Neural cell (in vitro differentiated cells): ENCODE data around the gene LPIN1. TPM values are rescaled to one million over a fixed set of nuclear protein-coding genes. Genes with fewer than 3 reads are reported as not detected.

Experiments
- H2AFZ ChIP-seq: fragments of 200-600, 300-800 bp; sonication (generic), shearing (Covaris generic); 2 replicates; pipeline ENCODE4 v1.6.0; 2014; ENCODE audit warnings: low read depth, mild to moderate bottlenecking, antibody characterized with exemption, low read length, moderate library complexity
- H3F3A ChIP-seq: fragments of 200-600 bp; shearing (Covaris generic); 2 replicates; pipeline ENCODE4 v1.6.1; 2016; ENCODE audit warnings: mild to moderate bottlenecking, moderate library complexity, mixed read lengths, antibody characterized with exemption, low read length; ENCODE audit not compliant: insufficient read depth, poor library complexity, severe bottlenecking
- H3K27ac ChIP-seq: fragments of 200-600, 300-800 bp; sonication (generic), shearing (Covaris generic); 2 replicates; pipeline ENCODE4 v1.5.1; 2014; ENCODE audit warnings: mild to moderate bottlenecking, low read length, moderate library complexity
- H3K27me3 ChIP-seq: fragments of 300-800, 200-600 bp; sonication (generic), shearing (Covaris generic); 2 replicates; pipeline ENCODE4 v1.6.0; 2014; ENCODE audit warnings: mild to moderate bottlenecking, low read depth, low read length, moderate library complexity; ENCODE audit not compliant: insufficient read depth
- H3K36me3 ChIP-seq: fragments of 300-800, 200-600 bp; sonication (generic), shearing (Covaris generic); 2 replicates; pipeline ENCODE4 v1.5.1; 2014; ENCODE audit warnings: mild to moderate bottlenecking, antibody characterized with exemption, low read length, moderate library complexity; ENCODE audit not compliant: insufficient read depth
- H3K4me2 ChIP-seq: fragments of 300-800, 200-600 bp; sonication (generic), shearing (Covaris generic); 2 replicates; pipeline ENCODE4 v1.6.0; 2014; ENCODE audit warnings: mild to moderate bottlenecking, low read length
- H3K4me3 ChIP-seq: fragments of 300-800, 200-600 bp; sonication (generic), shearing (Covaris generic); 2 replicates; pipeline ENCODE4 v1.5.1; 2014; ENCODE audit warnings: mild to moderate bottlenecking, low read length, moderate library complexity
- H3K79me2 ChIP-seq: fragments of 200-600 bp; shearing (Covaris generic); replicated peaks from 2 replicates; pipeline ENCODE4 v1.6.0; 2014; ENCODE audit warnings: mild to moderate bottlenecking, low read length, moderate library complexity; ENCODE audit not compliant: insufficient read depth
- H3K9ac ChIP-seq: fragments of 300-800, 200-600 bp; sonication (generic), shearing (Covaris generic); 2 replicates; pipeline ENCODE4 v1.6.1; 2016; ENCODE audit warnings: mild to moderate bottlenecking, low read length, mixed read lengths
- H3K9me2 ChIP-seq: fragments of 200-600 bp; shearing (Covaris generic); 2 replicates; pipeline ENCODE4 v1.6.1; 2016; ENCODE audit warnings: mild to moderate bottlenecking, low read length, mixed read lengths; ENCODE audit not compliant: insufficient read depth
- H3K9me3 ChIP-seq: fragments of 200-600, 300-800 bp; sonication (generic), shearing (Covaris generic); 2 replicates; pipeline ENCODE4 v1.6.1; 2016; ENCODE audit warnings: mild to moderate bottlenecking, mixed run types, low read length, moderate library complexity, mixed read lengths
- H4K20me1 ChIP-seq: fragments of 200-600 bp; shearing (Covaris generic); 2 replicates; pipeline ENCODE4 v1.6.1; 2016; ENCODE audit warnings: mild to moderate bottlenecking, mixed run types; ENCODE audit not compliant: insufficient read depth
- EP300 ChIP-seq: fragments of 450-650 bp; conservative IDR thresholded peaks from 2 replicates; pipeline ENCODE4 v1.6.1; 2014; ENCODE audit warnings: antibody characterized with exemption, mild to moderate bottlenecking, moderate library complexity; ENCODE audit not compliant: poor library complexity, severe bottlenecking
- EZH2 ChIP-seq: fragments of 200-600, 300-800 bp; shearing (Covaris generic), sonication (generic); IDR thresholded peaks from 2 replicates; pipeline ENCODE4 v1.6.1; 2014; ENCODE audit warnings: antibody characterized with exemption, low read length, borderline replicate concordance, mild to moderate bottlenecking; ENCODE audit not compliant: insufficient read depth, poor library complexity, severe bottlenecking
- MXI1 ChIP-seq: fragments of 450-650 bp; conservative IDR thresholded peaks from 2 replicates; pipeline ENCODE4 v1.6.1; 2014; ENCODE audit warnings: antibody characterized with exemption, mild to moderate bottlenecking; ENCODE audit not compliant: poor library complexity, severe bottlenecking
- POLR2AphosphoS5 ChIP-seq: IDR thresholded peaks from 2 replicates; pipeline ENCODE4 v1.6.1; 2012
- RAD21 ChIP-seq: fragments of 450-650 bp; conservative IDR thresholded peaks from 2 replicates; pipeline ENCODE4 v1.6.1; 2014; ENCODE audit warnings: antibody characterized with exemption, mild to moderate bottlenecking, moderate library complexity
- SMC3 ChIP-seq: fragments of 450-650 bp; conservative IDR thresholded peaks from 2 replicates; pipeline ENCODE4 v1.6.1; 2014; ENCODE audit warnings: antibody characterized with exemption, mild to moderate bottlenecking, moderate library complexity; ENCODE audit not compliant: poor library complexity
- TAF1 ChIP-seq: IDR thresholded peaks from 2 replicates; pipeline ENCODE4 v1.6.1; 2012; ENCODE audit warnings: low read depth
- polyA plus RNA-seq: library from polyadenylated mRNA; depleted of rRNA; stranded (reverse); fragments of >200 nt; gene quantifications from 2 replicates; pipeline ENCODE4 v1.2.3, GENCODE V29; 2014
- TF ChIP-seq, protein P1 (sequence below): IDR thresholded peaks from 2 replicates; pipeline ENCODE4 v1.6.1; 2012; ENCODE audit warnings: borderline replicate concordance
- TF ChIP-seq, protein P2 (sequence below): fragments of 450-650 bp; IDR thresholded peaks from 2 replicates; pipeline ENCODE4 v1.5.1; 2014; ENCODE audit warnings: antibody characterized with exemption, mild to moderate bottlenecking, moderate library complexity; ENCODE audit not compliant: poor library complexity, severe bottlenecking

Gene LPIN1
- polyA plus RNA-seq, 1 donor from 2014 or later = 47.5 TPM

DNA sequence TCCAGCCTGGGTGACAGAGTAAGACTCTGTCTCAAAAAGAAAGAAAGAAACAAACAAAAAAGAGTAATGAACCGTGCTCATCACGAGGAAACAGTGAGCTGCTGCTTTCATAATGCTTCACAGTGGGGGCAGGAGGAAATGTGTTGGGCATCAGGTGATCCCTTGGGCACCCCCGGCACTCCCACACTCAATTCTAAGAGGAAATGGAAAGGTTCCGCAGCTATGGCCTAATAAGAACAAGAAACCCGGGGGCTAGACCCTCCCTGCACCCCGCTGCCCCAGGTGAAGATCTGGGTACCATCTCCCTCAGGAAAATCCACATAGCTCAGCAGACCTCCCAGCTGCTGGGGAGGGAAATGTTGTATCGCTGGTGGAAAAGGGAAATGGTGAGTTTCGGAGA is 118.9 kb downstream of the LPIN1 start:
- Histone ChIP-seq H2AFZ (no peak overlapping the region), H3K4me3 (no peak overlapping the region), H4K20me1 (no peaks in the 10 kb centered on the region), H3K4me2 (no peak overlapping the region), H3K9me3 (peaks cover 3% of the 10 kb centered on the region), H3K79me2 (no peaks in the 10 kb centered on the region), H3K27me3 (no peaks in the 10 kb centered on the region), H3K9me2 (no peaks in the 10 kb centered on the region), H3K27ac (no peak overlapping the region), H3K36me3 (no peaks in the 10 kb centered on the region), H3K9ac (no peak overlapping the region), H3F3A (no peaks in the 10 kb centered on the region)
- TF ChIP-seq SMC3 (no peak), MXI1 (no peak), TAF1 (no peak), RAD21 (no peak), EZH2 (no peak), POLR2AphosphoS5 (no peak), EP300 (no peak)
- TF ChIP-seq, protein P1, sequence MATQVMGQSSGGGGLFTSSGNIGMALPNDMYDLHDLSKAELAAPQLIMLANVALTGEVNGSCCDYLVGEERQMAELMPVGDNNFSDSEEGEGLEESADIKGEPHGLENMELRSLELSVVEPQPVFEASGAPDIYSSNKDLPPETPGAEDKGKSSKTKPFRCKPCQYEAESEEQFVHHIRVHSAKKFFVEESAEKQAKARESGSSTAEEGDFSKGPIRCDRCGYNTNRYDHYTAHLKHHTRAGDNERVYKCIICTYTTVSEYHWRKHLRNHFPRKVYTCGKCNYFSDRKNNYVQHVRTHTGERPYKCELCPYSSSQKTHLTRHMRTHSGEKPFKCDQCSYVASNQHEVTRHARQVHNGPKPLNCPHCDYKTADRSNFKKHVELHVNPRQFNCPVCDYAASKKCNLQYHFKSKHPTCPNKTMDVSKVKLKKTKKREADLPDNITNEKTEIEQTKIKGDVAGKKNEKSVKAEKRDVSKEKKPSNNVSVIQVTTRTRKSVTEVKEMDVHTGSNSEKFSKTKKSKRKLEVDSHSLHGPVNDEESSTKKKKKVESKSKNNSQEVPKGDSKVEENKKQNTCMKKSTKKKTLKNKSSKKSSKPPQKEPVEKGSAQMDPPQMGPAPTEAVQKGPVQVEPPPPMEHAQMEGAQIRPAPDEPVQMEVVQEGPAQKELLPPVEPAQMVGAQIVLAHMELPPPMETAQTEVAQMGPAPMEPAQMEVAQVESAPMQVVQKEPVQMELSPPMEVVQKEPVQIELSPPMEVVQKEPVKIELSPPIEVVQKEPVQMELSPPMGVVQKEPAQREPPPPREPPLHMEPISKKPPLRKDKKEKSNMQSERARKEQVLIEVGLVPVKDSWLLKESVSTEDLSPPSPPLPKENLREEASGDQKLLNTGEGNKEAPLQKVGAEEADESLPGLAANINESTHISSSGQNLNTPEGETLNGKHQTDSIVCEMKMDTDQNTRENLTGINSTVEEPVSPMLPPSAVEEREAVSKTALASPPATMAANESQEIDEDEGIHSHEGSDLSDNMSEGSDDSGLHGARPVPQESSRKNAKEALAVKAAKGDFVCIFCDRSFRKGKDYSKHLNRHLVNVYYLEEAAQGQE = no peak
- TF ChIP-seq, protein P2, sequence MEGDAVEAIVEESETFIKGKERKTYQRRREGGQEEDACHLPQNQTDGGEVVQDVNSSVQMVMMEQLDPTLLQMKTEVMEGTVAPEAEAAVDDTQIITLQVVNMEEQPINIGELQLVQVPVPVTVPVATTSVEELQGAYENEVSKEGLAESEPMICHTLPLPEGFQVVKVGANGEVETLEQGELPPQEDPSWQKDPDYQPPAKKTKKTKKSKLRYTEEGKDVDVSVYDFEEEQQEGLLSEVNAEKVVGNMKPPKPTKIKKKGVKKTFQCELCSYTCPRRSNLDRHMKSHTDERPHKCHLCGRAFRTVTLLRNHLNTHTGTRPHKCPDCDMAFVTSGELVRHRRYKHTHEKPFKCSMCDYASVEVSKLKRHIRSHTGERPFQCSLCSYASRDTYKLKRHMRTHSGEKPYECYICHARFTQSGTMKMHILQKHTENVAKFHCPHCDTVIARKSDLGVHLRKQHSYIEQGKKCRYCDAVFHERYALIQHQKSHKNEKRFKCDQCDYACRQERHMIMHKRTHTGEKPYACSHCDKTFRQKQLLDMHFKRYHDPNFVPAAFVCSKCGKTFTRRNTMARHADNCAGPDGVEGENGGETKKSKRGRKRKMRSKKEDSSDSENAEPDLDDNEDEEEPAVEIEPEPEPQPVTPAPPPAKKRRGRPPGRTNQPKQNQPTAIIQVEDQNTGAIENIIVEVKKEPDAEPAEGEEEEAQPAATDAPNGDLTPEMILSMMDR = no peak

DNA sequence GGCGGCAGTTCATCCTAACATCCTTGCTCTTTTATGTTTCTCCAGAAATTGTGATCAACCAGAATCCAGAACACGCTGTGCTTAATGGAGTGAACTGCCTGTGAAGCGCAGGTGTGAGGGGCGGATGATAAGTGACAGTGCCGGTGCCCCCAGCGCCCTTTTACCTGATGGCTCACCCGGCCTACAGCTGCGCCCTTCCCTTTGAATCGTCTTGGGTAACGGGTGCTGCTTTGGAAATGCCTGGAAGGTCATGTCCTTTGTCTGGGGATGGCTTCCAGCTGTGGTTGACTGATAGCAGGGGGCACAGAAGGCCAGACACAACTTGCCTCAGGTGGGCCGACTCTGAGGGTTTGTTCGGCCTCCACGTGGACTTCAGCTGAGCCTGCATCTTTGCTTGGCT is 119.4 kb downstream of the LPIN1 start:
- Histone ChIP-seq H3K27ac (no peak overlapping the region), H3K9ac (no peak overlapping the region), H3K27me3 (no peaks in the 10 kb centered on the region), H3K9me3 (no peaks in the 10 kb centered on the region), H3K79me2 (no peaks in the 10 kb centered on the region), H3K4me3 (no peak overlapping the region), H3F3A (no peaks in the 10 kb centered on the region), H3K9me2 (no peaks in the 10 kb centered on the region), H3K4me2 (no peak overlapping the region), H4K20me1 (no peaks in the 10 kb centered on the region), H3K36me3 (no peaks in the 10 kb centered on the region), H2AFZ (no peak overlapping the region)
- TF ChIP-seq, protein P1 = no peak
- TF ChIP-seq SMC3 (no peak), RAD21 (no peak), MXI1 (no peak), EP300 (no peak)
